Parathyroid adenoma (tissue), 2 donors: ENCODE measurements around the gene RAB3B.
A peak's percentile ranks its signal among the peaks of the same experiment; 100 is the strongest.

Experiments
- H2AFZ ChIP-seq: fragments of 300-600 bp; sonication (generic); one replicate; pipeline ENCODE4 v1.7.0; 2017; ENCODE audit warnings: antibody characterized with exemption, mild to moderate bottlenecking
- H3K27ac ChIP-seq: fragments of 300-600 bp; sonication (generic); one replicate; pipeline ENCODE4 v1.7.0; 2017
- H3K27me3 ChIP-seq: fragments of 300-600 bp; sonication (generic); one replicate; pipeline ENCODE4 v1.7.0; 2017; ENCODE audit warnings: low read length; ENCODE audit not compliant: control insufficient read depth, insufficient read depth
- H3K36me3 ChIP-seq: fragments of 300-600 bp; sonication (generic); one replicate; pipeline ENCODE4 v1.7.0; 2017; ENCODE audit warnings: low read length; ENCODE audit not compliant: control insufficient read depth, insufficient read depth
- H3K4me1 ChIP-seq: fragments of 300-600 bp; sonication (generic); one replicate; pipeline ENCODE4 v1.7.0; 2017; ENCODE audit warnings: control low read depth
- H3K4me2 ChIP-seq: fragments of 300-600 bp; sonication (generic); one replicate; pipeline ENCODE4 v1.7.0; 2017; ENCODE audit warnings: low read length
- H3K4me3 ChIP-seq: fragments of 300-600 bp; sonication (generic); one replicate; pipeline ENCODE4 v1.7.0; 2017; ENCODE audit warnings: low read depth, low read length
- H3K79me2 ChIP-seq: fragments of 300-600 bp; sonication (generic); one replicate; pipeline ENCODE4 v1.7.0; 2017; ENCODE audit warnings: control low read depth
- H3K9ac ChIP-seq: fragments of 300-600 bp; sonication (generic); one replicate; pipeline ENCODE4 v1.7.0; 2017; ENCODE audit warnings: mild to moderate bottlenecking
- H3K9me3 ChIP-seq: fragments of 300-600 bp; sonication (generic); one replicate; pipeline ENCODE4 v1.7.0; 2017; ENCODE audit warnings: low read length; ENCODE audit not compliant: control insufficient read depth
- CTCF ChIP-seq: fragments of 300-600 bp; sonication (generic); IDR thresholded peaks from one replicate; pipeline ENCODE4 v1.7.0; 2017; ENCODE audit warnings: antibody characterized with exemption, mild to moderate bottlenecking
- donor health status: primary hyperparathyroidism.

RAB3B gene

GRCh38 chr1:51989582-51990477, 670 bp downstream of the RAB3B start:
- Histone ChIP-seq H3K4me2 (peak overlapping the region; percentile 75), H3K79me2 (no peaks in the 10 kb centered on the region), H3K9ac (no peak overlapping the region), H3K4me1 (no peaks in the 10 kb centered on the region), H3K27me3 (no peaks in the 10 kb centered on the region), H2AFZ (peak overlapping the region; percentile 52), H3K9me3 (no peaks in the 10 kb centered on the region), H3K4me3 (peak overlapping the region; percentile 46), H3K27ac (no peak overlapping the region), H3K36me3 (no peaks in the 10 kb centered on the region)
- no peak for TF ChIP-seq CTCF

- no peak overlapping the region for H3K4me3 ChIP-seq
- H2AFZ ChIP-seq: no peak overlapping the region
- H3K9ac ChIP-seq: no peak overlapping the region
- H3K4me2 ChIP-seq: no peak overlapping the region
- no peak overlapping the region for H3K27ac ChIP-seq
- H3K27me3 ChIP-seq: no peaks in the 10 kb centered on the region
- H3K9me3 ChIP-seq: no peaks in the 10 kb centered on the region
- H3K4me1 ChIP-seq: no peaks in the 10 kb centered on the region
- H3K79me2 ChIP-seq: no peaks in the 10 kb centered on the region
- H3K36me3 ChIP-seq: no peaks in the 10 kb centered on the region
- no peak for TF ChIP-seq CTCF
Measured at GRCh38 chr1:51988254-51988653, 2.2 kb downstream of the RAB3B start.

- TF ChIP-seq CTCF: no peak
- H3K4me1 ChIP-seq: no peaks in the 10 kb centered on the region
- H3K79me2 ChIP-seq: no peaks in the 10 kb centered on the region
Measured at GRCh38 chr1:51986718-51987117, 3.8 kb downstream of the RAB3B start.

GRCh38 chr1:51982161-51982560, 8.3 kb downstream of the RAB3B start:
- Histone ChIP-seq H3K27ac (no peak overlapping the region), H3K79me2 (no peaks in the 10 kb centered on the region), H3K9me3 (no peaks in the 10 kb centered on the region), H2AFZ (no peak overlapping the region), H3K4me2 (no peak overlapping the region), H3K9ac (no peak overlapping the region), H3K36me3 (no peaks in the 10 kb centered on the region), H3K27me3 (no peaks in the 10 kb centered on the region), H3K4me3 (no peak overlapping the region), H3K4me1 (no peaks in the 10 kb centered on the region)
- TF ChIP-seq CTCF: no peak

More at GRCh38 chr1:51986718-51987117, 3.8 kb downstream of the RAB3B start:
- peak overlapping the region; percentile 44 for H3K4me2 ChIP-seq
- H2AFZ ChIP-seq: no peak overlapping the region
- no peak overlapping the region for H3K4me3 ChIP-seq
- no peaks in the 10 kb centered on the region for H3K27me3 ChIP-seq
- no peaks in the 10 kb centered on the region for H3K9me3 ChIP-seq
- H3K36me3 ChIP-seq: no peaks in the 10 kb centered on the region
- no peak overlapping the region for H3K9ac ChIP-seq
- no peak overlapping the region for H3K27ac ChIP-seq

GRCh38 chr1:51981555-51981954, 8.9 kb downstream of the RAB3B start:
- no peaks in the 10 kb centered on the region for H3K4me1 ChIP-seq
- H3K9me3 ChIP-seq: no peaks in the 10 kb centered on the region
- H3K4me3 ChIP-seq: no peak overlapping the region
- H3K27ac ChIP-seq: no peak overlapping the region
- H3K9ac ChIP-seq: no peak overlapping the region
- H3K27me3 ChIP-seq: no peaks in the 10 kb centered on the region
- H3K36me3 ChIP-seq: no peaks in the 10 kb centered on the region
- no peaks in the 10 kb centered on the region for H3K79me2 ChIP-seq
- H3K4me2 ChIP-seq: no peak overlapping the region
- no peak for TF ChIP-seq CTCF
- no peak overlapping the region for H2AFZ ChIP-seq
